ENCODE results near the gene GPR55.

The GPR55 gene

DNA sequence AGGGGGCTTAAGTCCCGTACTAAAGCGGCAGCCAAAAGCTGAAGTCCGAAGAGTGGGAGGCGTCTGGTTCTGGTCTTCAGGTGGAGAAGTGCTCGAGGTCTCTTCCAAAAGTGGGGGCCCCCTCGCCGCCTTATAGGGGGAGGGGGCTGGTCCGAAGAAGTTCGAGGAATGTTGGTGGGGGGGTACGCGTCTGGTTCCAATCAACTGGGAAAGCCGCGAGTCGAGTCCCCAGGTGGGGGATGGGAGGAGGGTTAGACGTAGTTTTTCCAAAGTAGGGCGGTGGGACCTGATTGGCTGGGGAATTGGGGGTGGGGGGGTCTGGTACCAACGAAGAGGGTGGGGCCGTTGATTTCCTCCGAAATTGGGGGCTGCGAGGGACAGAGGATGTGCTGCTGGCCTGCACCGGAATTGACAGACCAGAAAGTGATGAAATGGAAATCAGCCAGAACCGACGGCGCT is 59.7 kb downstream of the GPR55 start:
- Histone ChIP-seq H3K4me1 (ENCODE audit: control insufficient read depth, insufficient read depth, low read length) (peaks cover 11% of the 10 kb centered on the region), H3K27me3 (ENCODE audit: control insufficient read depth, insufficient read depth, low read length) (peaks cover 33% of the 10 kb centered on the region), H3K9ac (ENCODE audit: low read depth, low read length) (peak overlapping the region; percentile 78), H3K9me3 (replicated peaks; ENCODE audit: low read length) (no peaks in the 10 kb centered on the region), H3K4me3 (ENCODE audit: low read length) (peak overlapping the region; percentile 91), H3K4me2 (ENCODE audit: low read length) (peak overlapping the region; percentile 97), H3K36me3 (ENCODE audit: insufficient read depth, low read length) (no peaks in the 10 kb centered on the region)

DNA sequence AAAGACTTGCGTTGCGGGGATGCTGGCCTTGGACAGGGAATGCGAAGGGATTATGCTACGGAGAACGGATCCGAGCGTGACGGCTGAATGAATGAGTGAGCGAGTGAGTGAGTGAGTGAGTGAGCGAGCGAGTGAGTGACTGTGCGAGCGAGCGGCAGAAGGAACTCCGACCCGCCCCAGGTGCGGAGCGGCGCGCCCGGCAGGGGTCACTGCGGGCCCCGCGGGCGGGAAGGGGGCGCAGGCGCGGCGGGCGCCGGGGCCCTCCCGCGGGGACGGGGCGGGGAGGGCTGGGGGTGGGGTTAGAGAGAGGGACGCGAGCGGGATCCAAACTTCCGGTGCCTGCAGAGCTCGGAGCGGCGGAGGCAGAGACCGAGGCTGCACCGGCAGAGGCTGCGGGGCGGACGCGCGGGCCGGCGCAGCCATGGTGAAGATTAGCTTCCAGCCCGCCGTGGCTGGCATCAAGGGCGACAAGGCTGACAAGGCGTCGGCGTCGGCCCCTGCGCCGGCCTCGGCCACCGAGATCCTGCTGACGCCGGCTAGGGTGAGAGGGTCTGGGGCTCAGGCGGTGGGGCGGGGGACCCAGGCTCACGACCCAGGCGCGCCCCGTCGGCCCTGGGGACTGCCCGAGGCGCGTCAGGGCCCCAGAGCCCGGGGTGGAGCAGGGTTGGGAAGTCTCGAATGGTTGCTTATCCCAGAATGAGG is 60.3 kb downstream of the GPR55 start, which contains the start of gene ITM2C:
TSS of gene ITM2C (plus strand) at position 338 of the 702 bp plus-strand sequence. CDS start at position 422, 84 bp downstream.
- H3K9ac ChIP-seq (ENCODE audit: low read depth, low read length): peak within 1 kb of the TSS; percentile 78
- H3K36me3 ChIP-seq (ENCODE audit: insufficient read depth, low read length): no peaks in the 10 kb centered on the region
- H3K4me3 ChIP-seq (ENCODE audit: low read length): peak within 1 kb of the TSS; percentile 91
- H3K9me3 ChIP-seq (replicated peaks; ENCODE audit: low read length): no peaks in the 10 kb centered on the region
- H3K27me3 ChIP-seq (ENCODE audit: control insufficient read depth, insufficient read depth, low read length): peaks cover 35% of the 10 kb centered on the region
- peak within 1 kb of the TSS; percentile 97 for H3K4me2 ChIP-seq (ENCODE audit: low read length)
- peaks cover 11% of the 10 kb centered on the region for H3K4me1 ChIP-seq (ENCODE audit: control insufficient read depth, insufficient read depth, low read length)

DNA sequence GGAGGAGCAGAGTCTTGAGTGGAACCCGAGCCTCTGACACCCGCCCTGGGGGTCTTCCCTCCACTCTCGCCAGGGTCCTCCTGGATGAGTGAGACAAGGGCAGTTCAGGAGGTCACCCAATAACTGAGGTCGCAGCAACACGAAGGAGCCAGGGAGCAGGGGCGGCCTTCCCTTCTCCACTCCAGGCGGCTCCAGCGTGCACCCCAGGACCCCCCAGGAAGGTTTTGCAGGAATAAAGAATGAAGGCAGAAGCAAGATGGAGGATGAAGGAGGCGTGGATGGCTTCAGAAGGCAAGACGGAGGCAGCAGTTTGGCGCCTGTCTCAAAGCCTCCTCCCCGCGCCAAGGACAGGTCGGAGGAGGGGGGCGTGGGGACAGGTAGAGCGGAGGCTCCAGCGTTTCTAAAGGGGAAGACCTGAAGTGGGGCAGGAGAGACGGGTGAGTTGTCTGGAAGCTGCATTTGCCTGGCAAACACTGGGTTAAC is 60.9 kb downstream of the GPR55 start:
- H3K27me3 ChIP-seq (ENCODE audit: control insufficient read depth, insufficient read depth, low read length): peaks cover 41% of the 10 kb centered on the region
- peak overlapping the region; percentile 97 for H3K4me2 ChIP-seq (ENCODE audit: low read length)
- H3K9ac ChIP-seq (ENCODE audit: low read depth, low read length): peak overlapping the region; percentile 38
- H3K4me3 ChIP-seq (ENCODE audit: low read length): peak overlapping the region; percentile 91
- no peaks in the 10 kb centered on the region for H3K9me3 ChIP-seq (replicated peaks; ENCODE audit: low read length)
- H3K4me1 ChIP-seq (ENCODE audit: control insufficient read depth, insufficient read depth, low read length): peaks cover 11% of the 10 kb centered on the region
- no peaks in the 10 kb centered on the region for H3K36me3 ChIP-seq (ENCODE audit: insufficient read depth, low read length)

DNA sequence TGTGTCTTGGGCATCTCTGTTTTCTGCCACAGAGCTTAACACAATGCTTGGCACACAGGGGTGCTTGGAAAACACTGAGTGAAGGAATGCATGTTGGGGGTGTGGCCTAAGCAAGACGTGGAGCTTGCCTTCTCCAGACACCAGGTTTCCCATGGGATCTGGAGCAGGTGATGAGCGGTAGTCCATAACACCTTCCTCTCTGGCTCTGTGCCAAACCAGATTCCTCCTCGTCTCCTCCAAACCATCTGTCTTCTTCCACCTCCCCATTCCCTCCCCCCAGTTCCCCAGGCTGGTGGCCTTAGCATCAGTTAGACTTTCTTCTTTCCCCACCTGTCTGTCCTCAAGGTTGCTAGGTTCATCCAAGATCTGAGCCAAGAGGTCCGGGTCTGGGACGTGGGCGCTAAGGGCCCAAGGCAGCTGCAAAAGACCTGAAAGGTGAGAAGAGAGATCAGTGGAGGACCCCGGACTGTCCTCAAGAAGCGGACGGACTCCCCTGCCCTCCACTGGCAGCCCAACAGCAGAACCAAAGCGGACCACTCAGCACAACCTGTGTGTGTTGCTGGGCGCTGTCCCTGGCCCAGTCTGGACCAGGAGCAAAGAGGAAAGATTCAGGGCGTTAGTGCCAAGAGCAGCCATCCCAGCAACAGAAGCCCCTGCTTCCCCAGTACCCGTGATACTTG is 61.5 kb downstream of the GPR55 start:
- Histone ChIP-seq H3K36me3 (ENCODE audit: insufficient read depth, low read length) (no peaks in the 10 kb centered on the region), H3K4me3 (ENCODE audit: low read length) (no peak overlapping the region), H3K4me2 (ENCODE audit: low read length) (no peak overlapping the region), H3K9me3 (replicated peaks; ENCODE audit: low read length) (no peaks in the 10 kb centered on the region), H3K27me3 (ENCODE audit: control insufficient read depth, insufficient read depth, low read length) (peaks cover 43% of the 10 kb centered on the region), H3K9ac (ENCODE audit: low read depth, low read length) (no peak overlapping the region), H3K4me1 (ENCODE audit: control insufficient read depth, insufficient read depth, low read length) (peaks cover 11% of the 10 kb centered on the region)

DNA sequence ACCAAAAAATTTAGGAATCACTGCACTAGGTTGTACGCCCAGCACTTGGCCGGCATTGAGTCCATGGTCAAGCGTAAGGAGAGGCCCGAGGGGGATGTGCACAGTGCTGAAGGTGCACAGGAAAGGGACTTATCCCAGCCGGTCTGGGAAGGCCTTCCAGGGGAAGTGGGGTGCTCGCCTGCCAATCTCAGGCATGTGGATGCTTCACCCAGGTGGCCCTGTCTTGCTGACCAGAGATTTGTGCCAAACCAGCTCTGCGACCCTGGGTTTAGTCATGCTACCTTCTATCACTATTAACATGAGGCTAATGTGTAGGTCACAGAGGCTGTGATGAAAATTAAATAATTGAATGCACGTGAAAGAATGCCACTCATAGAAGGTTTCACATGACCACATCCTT is 62.0 kb downstream of the GPR55 start:
- Histone ChIP-seq H3K4me3 (ENCODE audit: low read length) (no peak overlapping the region), H3K4me2 (ENCODE audit: low read length) (no peak overlapping the region), H3K36me3 (ENCODE audit: insufficient read depth, low read length) (no peaks in the 10 kb centered on the region), H3K9me3 (replicated peaks; ENCODE audit: low read length) (no peaks in the 10 kb centered on the region), H3K27me3 (ENCODE audit: control insufficient read depth, insufficient read depth, low read length) (peaks cover 47% of the 10 kb centered on the region), H3K4me1 (ENCODE audit: control insufficient read depth, insufficient read depth, low read length) (peaks cover 11% of the 10 kb centered on the region), H3K9ac (ENCODE audit: low read depth, low read length) (no peak overlapping the region)

DNA sequence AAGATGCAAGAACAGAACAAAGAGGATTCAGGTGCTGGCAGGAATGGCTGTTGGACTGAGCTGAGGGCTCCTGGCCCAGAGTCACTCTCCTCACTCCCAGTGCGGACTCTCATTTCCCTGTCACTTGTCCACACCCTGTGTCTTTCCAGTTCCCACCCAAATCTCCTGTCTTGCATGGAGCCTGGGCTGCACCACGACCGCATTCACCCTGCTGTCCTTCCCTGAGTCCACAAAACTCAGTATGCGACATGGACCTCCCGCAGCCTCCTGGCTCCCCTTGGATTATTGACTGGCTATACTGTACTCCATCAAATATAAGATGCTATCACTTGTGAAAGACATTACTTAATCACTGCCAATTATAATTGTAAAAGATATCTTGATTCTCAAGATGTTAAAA is 62.8 kb downstream of the GPR55 start:
- peaks cover 11% of the 10 kb centered on the region for H3K4me1 ChIP-seq (ENCODE audit: control insufficient read depth, insufficient read depth, low read length)
- no peak overlapping the region for H3K4me2 ChIP-seq (ENCODE audit: low read length)
- no peak overlapping the region for H3K4me3 ChIP-seq (ENCODE audit: low read length)
- H3K9ac ChIP-seq (ENCODE audit: low read depth, low read length): no peak overlapping the region
- no peaks in the 10 kb centered on the region for H3K9me3 ChIP-seq (replicated peaks; ENCODE audit: low read length)
- no peaks in the 10 kb centered on the region for H3K36me3 ChIP-seq (ENCODE audit: insufficient read depth, low read length)
- H3K27me3 ChIP-seq (ENCODE audit: control insufficient read depth, insufficient read depth, low read length): peaks cover 54% of the 10 kb centered on the region

DNA sequence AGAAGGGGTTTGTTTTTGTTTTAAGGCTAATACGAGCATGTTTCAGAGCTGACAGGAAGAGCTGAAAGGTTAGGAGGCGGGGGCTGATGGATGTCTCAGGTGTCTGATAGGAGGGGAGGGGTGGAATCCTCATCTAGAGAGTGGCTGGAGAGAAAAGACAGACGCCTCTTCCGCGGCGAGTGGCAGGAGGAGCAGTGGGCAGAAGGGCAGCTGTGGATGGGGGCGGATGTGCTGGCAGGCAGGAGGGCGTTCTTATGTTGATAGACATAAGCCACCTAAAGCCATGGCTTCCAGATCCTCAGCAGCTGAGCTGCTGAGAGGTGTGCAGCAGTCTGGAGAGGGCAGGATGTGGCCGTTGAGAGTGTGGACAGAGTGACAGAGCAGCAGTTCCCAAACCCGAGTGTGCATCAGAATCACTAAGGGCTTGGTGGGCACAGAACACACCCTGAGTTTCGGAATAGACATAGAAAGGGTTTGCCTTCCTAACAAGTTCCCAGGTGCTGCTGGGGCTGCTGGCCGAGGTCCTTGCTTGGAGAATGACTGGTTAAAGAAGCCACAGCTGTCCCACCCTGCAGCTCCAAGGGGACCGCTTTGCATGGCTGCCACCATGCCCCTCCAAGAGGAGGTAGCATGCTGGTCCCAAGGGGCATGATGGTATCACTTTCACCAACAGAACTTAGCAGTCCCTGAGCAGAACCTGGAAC is 63.3 kb downstream of the GPR55 start:
- Histone ChIP-seq H3K36me3 (ENCODE audit: insufficient read depth, low read length) (no peaks in the 10 kb centered on the region), H3K4me2 (ENCODE audit: low read length) (no peak overlapping the region), H3K27me3 (ENCODE audit: control insufficient read depth, insufficient read depth, low read length) (peaks cover 55% of the 10 kb centered on the region), H3K4me3 (ENCODE audit: low read length) (no peak overlapping the region), H3K9me3 (replicated peaks; ENCODE audit: low read length) (no peaks in the 10 kb centered on the region), H3K4me1 (ENCODE audit: control insufficient read depth, insufficient read depth, low read length) (peaks cover 5% of the 10 kb centered on the region), H3K9ac (ENCODE audit: low read depth, low read length) (no peak overlapping the region)

Measured in skeletal muscle satellite cell (primary cell).